WTC11 (cell line): ENCODE measurements around the gene SYNGAP1.

Experiments
- CBFB ChIP-seq: sonication (generic); formaldehyde crosslinking; IDR thresholded peaks from 2 replicates; pipeline ENCODE4 v1.8.1; 2022; ENCODE audit warnings: mild to moderate bottlenecking, low read depth, missing genetic modification reagents
- CREB1 ChIP-seq: sonication (generic); formaldehyde crosslinking; IDR thresholded peaks from 2 replicates; pipeline ENCODE4 v1.8.0; 2023; ENCODE audit warnings: mild to moderate bottlenecking, missing genetic modification reagents
- ELF4 ChIP-seq: sonication (generic); formaldehyde crosslinking; IDR thresholded peaks from 2 replicates; pipeline ENCODE4 v1.8.1; 2022; ENCODE audit warnings: low read depth, mild to moderate bottlenecking, moderate library complexity, missing genetic modification reagents
- TEAD1 ChIP-seq: sonication (generic); formaldehyde crosslinking; IDR thresholded peaks from 2 replicates; pipeline ENCODE4 v1.8.0; 2022; ENCODE audit warnings: mild to moderate bottlenecking, missing genetic modification reagents
- ZNF317 ChIP-seq: sonication (generic); formaldehyde crosslinking; IDR thresholded peaks from 2 replicates; pipeline ENCODE4 v1.8.1; 2023; ENCODE audit warnings: low read depth, mild to moderate bottlenecking, moderate library complexity, missing genetic modification reagents, borderline replicate concordance
- TF ChIP-seq, protein P1 (sequence below): fragments of 200-600 bp; IDR thresholded peaks from 2 replicates; pipeline ENCODE4 v1.8.0; 2022; ENCODE audit warnings: antibody characterized with exemption
- TF ChIP-seq, protein P2 (sequence below): sonication (generic); formaldehyde crosslinking; IDR thresholded peaks from 2 replicates; pipeline ENCODE4 v1.8.0; 2022; ENCODE audit warnings: mild to moderate bottlenecking, missing genetic modification reagents
- TF ChIP-seq, protein P3 (sequence below): sonication (generic); formaldehyde crosslinking; conservative IDR thresholded peaks from 2 replicates; pipeline ENCODE4 v1.8.1; 2022; ENCODE audit warnings: mild to moderate bottlenecking, missing genetic modification reagents

DNA sequence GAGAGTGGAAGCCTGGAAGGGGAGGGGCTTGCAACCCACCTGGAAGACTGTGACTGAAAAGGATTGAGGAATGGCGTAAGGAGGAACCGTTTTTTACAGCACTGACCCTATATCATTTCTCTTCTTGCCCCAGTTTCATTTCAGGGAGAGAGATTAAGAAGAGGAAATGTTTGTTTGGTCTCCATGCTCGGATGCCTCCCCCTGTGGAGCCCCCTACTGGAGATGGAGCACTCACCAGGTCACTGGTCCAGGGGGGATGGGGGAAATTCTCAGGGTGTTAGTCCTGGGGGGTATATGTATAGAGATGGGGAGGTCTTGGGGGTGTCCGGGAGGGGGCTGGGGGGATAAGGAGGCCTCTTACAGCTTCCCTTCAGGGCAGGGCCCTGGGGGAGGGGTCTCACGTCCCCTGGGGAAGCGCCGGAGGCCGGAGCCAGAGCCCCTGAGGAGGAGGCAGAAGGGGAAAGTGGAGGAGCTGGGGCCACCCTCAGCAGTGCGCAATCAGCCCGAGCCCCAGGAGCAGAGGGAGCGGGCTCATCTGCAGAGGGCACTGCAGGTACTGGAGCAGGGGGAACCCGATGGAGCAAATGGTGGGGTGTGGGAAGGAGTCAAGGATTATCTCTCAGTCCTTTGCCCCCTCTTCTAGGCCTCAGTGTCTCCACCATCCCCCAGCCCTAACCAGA is 5.1 kb upstream of the SYNGAP1 start:
- TF ChIP-seq, protein P1, sequence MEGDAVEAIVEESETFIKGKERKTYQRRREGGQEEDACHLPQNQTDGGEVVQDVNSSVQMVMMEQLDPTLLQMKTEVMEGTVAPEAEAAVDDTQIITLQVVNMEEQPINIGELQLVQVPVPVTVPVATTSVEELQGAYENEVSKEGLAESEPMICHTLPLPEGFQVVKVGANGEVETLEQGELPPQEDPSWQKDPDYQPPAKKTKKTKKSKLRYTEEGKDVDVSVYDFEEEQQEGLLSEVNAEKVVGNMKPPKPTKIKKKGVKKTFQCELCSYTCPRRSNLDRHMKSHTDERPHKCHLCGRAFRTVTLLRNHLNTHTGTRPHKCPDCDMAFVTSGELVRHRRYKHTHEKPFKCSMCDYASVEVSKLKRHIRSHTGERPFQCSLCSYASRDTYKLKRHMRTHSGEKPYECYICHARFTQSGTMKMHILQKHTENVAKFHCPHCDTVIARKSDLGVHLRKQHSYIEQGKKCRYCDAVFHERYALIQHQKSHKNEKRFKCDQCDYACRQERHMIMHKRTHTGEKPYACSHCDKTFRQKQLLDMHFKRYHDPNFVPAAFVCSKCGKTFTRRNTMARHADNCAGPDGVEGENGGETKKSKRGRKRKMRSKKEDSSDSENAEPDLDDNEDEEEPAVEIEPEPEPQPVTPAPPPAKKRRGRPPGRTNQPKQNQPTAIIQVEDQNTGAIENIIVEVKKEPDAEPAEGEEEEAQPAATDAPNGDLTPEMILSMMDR, result no peak
- TF ChIP-seq ZNF317 (CRISPR knock-in tag), result no peak
- TF ChIP-seq, protein P2, sequence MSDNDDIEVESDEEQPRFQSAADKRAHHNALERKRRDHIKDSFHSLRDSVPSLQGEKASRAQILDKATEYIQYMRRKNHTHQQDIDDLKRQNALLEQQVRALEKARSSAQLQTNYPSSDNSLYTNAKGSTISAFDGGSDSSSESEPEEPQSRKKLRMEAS (CRISPR knock-in tag), result no peak
- no peak for TF ChIP-seq ELF4 (CRISPR knock-in tag)
- TF ChIP-seq, protein P3, sequence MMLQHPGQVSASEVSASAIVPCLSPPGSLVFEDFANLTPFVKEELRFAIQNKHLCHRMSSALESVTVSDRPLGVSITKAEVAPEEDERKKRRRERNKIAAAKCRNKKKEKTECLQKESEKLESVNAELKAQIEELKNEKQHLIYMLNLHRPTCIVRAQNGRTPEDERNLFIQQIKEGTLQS (CRISPR knock-in tag), result no peak
- TF ChIP-seq CBFB (CRISPR knock-in tag), result no peak
- TF ChIP-seq CREB1 (CRISPR knock-in tag), result no peak
- TF ChIP-seq TEAD1 (CRISPR knock-in tag), result no peak
